NCI-H82 treated with DMSO at 0.1 percent for 48 hours (cell line): ENCODE data around the gene APOL3.
A peak's percentile ranks its signal among the peaks of the same experiment; 100 is the strongest.
"Not testable (repeated sequence)": the region's sequence is repeated elsewhere in the genome, so short reads cannot be mapped to it uniquely, and the experiment has no call there.

ENCODE experiments used
- DNase-seq: peaks from one replicate; lab custom pipeline; 2025; ENCODE audit not compliant: unreplicated experiment; lab: John Stamatoyannopoulos, UW

The APOL3 gene

DNA sequence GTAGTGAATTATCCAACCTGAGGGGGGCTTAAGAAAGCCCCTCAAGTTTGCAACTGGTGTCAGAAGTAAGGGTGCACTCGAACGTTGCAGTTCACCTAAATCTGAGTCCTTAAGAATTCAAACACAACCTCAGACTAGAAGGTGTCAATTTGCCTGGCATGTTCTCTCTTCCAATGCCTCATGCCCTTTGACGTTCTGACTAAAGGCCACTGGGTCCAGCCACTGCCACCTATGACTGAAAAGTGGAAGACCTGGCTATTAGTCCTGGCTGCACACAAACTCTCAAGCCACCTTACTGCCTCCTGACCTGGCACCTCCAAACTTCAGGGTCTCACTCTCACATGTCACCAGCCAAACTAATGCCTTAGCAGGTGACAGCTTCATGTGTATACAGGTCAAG lies 33.0 kb upstream of the APOL3 start:
- no peak for DNase-seq

DNA sequence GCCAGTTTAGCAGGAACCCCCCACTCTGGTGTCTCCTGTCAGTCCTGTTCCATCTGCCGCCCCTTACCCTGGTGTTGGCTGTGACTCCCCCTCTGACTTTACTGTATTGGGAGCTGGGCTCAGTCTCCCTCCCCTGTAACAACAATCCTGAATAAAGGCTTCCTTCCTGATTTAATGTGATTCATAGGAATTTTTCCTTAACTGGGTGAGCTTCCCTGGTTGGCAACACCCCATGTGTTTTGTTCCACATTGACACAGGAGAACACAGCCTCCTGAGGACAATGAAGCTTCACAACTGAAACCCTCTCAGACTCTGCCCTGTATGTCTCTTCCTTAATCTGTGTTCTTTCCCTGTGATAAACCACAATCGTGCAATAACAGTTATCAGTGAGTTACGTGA lies 32.6 kb upstream of the APOL3 start:
- DNase-seq = no peak

DNA sequence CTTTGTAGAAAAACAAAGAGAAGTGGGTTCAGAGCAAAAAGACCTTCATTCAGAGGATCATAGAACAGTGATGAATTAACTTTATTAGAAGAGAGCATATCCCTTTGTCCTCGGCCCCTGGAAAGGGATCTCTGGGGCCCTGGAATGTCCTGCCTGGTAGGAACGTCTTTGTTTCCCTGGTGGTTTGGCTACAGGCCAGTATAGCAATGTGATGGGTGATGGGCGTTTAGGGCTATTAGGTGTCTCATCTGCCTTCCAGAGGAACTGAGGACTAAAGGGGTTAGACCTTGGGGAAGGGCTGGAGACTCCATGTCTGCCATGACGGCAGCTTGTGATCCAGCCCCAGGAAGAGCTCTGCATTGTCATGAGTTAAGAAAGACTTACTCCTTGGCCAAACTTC lies 32.0 kb upstream of the APOL3 start:
- no peak for DNase-seq

DNA sequence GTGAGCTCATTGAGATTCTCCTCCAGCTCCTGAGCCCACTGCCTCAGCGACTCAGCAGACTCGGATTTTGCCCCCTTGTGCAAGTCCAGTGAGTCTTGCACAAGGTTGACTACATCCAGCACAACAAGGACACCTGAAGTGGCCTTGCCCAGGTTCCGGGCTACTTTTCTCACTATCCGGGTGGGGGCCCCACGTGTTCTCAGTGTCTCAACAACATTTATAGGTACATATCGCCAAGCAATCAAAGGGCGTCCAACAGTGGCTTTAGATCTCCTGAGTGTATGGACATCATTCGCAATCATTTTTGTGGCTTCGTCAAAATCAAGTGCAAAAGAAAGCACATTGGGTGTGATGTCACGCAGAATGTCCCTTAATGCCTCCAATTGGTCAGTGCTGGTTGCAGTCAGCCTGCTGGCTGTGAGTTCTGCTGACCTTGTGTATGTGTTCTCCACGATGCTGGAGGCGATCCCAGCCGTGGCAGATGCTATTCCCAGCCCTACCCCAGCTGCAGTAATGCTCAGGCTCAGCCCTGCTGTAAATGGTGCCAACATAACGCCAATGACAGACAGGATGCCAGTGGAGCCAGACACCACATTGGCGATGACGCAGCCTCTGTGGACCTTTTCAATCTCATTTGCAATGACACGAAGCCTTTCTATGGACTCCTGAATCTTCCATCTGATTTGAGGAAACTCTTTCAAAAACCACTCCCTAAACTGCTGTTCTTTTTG lies 30.7 kb upstream of the APOL3 start:
- no peak for DNase-seq

DNA sequence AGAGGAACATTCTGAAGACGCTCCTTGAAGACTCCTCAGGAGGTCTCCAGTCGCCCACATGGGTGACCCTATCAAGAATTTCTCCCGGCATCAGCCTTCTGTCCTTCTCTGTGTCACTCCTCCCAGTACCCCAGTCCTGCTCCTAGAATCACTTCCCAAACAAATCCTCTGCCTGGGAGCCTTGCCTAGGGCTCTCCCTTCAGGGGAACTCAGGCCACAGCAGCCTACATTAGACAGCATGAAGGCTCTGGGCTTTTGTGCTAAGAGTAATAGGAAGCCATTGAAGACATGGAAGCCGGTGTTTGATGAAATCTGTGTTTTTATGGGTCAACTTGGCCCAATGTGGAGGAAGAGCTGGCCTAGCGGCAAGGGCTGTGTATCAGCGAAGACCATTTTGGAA lies 27.3 kb upstream of the APOL3 start:
- DNase-seq = not testable (repeated sequence)

DNA sequence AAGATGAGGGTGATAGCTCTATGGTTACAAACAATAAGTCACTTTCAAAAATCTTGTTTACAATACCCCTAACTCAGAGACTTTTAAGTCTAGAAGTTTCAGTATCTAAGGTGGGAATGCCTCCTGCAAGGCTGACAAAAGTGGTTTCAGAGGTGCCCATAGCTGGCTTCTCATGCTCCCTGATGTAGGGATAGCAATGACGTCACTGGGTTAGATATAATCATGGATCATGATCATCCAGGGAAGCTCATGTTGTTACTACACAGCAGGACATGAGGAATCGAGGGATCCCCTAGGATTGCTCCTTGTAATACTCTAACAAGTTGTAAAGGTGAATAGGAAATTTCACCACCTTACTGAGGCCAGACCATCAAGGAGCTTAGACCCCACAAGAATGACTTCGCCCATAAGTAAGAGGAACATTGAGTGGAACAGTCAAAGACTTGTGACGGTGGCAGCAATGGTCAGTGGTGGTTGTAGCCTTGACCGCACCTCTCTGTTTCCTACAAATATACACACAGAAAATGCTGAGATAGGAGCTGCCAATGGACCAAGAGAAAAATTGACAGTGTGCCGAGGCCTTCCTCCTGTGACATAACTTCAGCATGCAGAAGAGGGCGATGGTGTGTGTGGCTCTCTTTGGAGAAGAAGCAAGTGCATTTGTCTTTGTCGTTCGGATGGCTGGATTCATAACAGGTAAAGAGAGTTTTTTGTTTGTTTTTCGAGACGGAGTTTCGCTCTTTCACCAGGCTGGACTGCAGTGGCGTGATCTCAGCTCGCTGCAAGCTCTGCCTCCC lies 25.5 kb upstream of the APOL3 start:
- no peak for DNase-seq

DNA sequence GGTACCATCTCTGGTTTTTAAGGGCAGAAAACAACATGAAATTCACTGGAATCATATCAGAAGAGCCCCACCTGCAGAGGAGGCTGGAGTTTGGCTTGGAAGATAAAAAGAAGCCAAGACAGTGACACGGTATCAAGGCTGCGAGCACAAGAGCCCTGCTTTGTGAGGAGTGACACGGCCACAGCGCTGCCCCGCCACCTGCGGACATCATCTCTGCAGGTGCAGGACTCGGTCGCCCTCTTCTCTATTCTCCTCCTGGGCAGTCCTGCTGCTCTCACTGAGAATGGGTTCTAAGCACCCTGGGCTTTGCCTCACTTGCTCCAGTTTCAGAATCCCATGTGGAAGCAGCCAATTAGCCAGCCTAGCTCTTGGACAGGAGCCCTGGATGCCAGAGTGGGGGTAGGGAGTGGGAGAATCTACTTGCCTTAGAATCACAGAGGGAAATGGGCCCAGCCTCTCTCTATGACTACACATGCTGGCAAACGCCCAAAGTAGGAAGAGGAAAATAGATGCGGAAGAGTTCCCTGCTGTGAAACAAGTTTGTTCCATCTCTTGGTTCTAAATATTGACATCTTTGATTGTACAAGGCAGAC lies 24.0 kb upstream of the APOL3 start:
- DNase-seq = no peak

DNA sequence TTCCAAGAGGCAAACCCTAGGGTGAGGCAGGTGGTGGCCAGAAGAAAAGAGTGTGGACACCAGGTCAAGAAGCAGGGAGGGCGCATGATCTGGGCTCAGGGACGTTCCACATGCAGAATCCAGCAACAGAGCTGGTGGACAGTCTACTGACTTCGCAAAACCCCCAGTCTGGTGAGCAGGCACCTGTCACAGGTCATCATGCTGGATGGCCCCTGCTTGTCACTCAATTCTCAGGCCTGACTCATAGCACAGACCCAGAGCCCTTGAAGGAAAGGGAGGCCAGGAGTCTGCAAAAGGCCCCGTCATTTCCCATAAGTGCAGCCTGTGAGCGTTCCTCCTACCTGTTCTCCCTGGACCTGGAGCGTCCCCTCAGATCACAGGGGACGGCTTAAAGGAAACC lies 22.9 kb upstream of the APOL3 start:
- no peak for DNase-seq

DNA sequence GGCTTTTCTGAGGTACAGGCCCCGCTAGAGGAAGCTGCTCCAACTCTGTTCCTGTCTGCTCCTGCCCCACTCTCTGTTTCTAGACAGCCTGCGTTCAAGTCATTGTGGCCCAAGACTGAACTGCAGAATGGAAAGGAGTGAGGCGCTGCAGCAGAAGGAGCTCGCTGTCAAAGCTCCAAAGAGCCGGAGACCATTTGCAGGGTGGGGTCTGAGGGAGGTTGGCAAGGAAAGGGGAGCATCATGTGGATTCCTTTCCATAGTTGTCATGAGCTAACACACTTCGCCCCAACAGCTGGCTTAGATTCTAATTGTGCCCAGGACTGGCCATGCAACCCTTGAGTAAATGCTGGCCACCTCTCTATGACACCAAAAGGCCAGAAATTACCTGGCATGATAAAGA lies 22.3 kb upstream of the APOL3 start:
- no peak for DNase-seq

DNA sequence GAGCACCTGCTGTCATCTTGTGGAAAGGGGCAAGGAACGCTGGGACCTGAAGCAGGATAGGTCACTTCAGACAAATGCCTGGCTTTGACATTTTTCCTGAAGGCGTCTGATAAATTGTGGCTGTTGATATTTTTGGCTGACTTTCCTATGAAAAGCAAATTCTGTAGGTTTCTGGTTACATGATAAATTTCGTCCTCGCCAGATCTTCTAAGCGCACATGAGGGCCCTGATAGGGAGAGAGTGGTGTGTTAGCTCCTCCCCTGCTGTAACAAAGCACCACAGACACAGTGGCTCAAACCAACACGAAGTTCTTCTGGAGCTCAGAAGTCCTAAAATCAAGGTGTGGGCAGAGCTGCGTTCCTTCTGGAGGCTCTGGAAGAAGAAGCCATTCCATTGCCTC lies 21.5 kb upstream of the APOL3 start:
- DNase-seq = no peak

DNA sequence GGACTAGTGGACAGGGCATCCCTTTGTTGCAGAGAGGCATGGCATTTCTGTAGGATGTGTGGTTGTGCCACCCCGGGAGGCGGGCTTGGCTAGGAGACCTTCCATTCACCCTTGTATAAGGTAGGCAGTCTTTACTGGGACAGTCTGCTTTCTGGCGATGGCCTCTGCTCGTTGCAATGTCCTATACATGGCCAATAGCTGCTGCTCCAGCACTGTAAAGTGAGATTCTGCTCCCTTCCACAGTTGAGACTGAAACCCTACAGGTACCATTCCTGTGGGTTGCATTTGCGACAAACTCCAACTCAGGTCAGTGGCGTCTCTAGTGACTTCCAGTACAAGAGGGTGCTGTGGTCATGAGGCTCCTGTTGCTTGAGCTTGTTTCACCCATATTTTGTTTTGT lies 20.4 kb upstream of the APOL3 start:
- DNase-seq = no peak

DNA sequence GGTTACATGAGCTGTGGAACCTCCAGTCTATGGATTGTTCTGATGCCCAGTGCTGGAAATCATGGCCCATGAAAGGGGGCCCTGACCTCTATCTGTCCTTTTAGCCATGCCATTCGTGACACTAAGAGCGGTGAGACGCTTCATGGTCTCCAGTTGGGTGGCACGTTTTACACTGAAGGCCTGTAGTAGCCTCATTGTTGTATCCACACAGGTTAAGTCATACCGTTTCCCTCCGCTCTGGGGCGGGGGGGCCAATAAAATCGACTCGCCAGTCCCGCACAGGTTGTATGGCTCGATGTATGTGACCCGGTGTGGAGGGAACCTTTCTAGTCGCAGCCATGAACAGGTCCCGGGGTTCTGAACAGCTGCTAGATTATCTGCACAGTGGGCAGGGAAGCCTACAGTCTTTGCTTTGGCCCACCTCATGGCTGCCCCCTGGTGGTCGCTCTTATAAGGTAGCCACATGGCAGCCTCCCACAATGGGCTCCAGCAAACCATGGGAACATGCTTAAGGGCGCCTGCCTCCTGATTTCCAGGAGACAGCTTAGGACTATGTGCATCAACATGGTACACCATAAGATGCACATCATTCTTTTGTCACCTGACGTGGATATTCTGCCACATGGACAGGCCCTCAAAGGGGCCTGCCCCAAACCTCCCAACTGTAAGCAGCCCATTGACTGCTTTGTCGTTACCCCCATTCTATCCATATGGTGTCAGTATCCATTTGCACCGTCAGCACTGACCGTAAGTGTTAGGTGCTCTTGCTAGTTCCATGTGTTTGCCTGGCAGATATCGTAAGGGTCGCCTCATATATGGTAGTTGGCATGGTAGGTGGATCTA lies 19.7 kb upstream of the APOL3 start:
- peak; percentile 32 for DNase-seq

DNA sequence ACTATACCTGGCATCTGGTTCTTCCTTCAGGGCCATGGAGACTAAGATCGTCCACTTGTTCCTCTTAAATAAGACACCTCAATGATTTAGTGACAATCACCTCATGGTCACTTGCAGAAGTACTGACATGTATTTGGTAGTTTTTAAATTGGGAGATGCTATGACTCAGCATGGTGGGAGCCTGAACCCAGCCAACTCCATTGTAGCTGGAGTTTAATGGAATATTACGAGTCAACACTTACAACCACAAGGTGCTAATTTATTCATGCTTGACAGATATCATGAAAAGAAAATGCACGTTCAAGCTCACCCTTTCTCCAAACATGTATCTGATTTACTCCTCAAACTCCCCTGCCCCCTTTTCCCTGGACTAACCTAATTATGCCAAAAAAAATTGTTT lies 16.6 kb upstream of the APOL3 start:
- DNase-seq = no peak

DNA sequence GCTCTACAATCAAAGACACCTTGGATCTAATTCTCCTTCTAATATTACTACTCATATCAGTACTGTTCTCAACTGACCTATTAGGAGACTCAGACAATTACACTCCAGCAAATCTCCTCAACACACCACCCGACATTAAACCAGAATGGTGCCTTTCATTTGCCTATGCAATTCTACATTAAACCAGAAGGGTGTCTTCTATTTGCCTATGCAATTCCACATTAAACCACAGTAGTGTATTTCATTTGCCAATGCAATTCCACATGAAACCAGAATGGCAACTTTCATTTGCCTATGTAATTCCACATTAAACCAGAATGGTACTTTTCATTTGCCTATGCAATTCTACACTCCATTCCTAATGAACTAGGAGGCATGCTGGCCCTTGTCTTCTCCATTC lies 15.3 kb upstream of the APOL3 start:
- DNase-seq = no peak

DNA sequence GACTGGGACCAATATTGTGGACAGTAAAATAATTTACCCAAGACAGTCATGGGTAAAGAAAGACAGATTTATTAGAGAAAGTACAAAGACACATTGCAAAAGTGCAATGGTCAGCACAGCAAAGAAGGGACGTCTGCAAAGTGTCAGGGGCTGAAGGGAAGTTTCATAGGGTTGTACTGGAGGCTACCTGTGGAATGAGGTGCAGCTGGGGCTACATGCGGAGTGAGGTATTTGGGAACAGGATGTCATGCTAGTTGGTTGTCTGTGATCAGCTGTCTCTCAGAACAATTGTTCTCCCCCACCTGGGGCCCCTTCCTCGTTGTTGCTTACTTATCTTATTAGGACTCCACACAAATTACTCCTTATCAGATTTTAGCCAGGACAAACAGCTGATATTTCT lies 11.4 kb upstream of the APOL3 start:
- no peak for DNase-seq

DNA sequence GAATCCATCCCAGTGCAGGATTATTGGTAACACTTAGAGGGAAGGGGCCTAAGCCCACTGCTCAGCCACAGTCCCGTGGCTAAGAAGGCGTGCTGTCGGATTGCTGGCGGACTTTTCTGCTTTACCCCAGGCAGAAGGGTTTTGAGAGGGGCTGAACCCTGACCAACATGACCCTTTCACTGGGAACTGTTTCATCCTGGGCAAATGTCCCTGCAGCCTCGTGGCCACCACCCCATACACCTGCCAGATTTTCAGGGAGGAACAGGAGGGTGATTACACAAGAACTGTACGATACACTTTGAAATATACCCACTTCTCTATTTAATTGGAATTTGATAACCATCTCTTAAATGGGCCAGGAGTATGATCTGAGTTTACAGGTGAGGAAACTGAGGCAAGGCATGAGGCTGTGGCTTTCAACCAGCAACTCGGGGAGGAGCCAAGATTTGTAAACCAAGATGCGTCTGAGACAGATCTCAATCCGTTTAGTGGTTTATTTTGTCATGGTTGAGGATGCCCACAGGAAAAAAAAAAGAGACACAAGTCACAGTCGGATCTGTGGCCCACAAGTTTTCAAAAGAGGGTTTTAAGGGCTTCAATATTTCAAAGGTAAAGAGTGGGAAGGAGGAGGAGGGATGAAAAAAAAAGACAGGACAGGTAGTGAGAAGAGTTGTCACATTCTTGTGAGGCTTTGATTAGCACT lies 6.1 kb upstream of the APOL3 start:
- no peak for DNase-seq

DNA sequence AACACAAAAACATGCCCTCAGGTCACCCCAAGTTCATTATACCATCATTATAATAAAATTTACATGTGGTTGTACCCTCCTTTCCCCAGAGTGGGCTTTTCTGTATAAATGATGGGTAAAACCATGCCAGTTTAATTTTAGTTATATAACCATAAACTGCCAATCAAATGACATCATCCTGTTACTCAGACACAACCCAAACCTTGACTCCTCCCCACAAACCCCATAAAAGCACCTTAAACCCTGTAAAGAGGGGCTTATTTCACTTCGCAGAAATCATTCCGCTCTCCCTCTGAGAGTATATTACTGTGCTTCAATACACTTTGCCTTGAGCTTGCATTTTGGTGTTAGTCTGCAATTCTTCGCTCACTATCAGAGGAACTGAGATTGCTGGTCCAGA lies 5.5 kb upstream of the APOL3 start:
- no peak for DNase-seq

DNA sequence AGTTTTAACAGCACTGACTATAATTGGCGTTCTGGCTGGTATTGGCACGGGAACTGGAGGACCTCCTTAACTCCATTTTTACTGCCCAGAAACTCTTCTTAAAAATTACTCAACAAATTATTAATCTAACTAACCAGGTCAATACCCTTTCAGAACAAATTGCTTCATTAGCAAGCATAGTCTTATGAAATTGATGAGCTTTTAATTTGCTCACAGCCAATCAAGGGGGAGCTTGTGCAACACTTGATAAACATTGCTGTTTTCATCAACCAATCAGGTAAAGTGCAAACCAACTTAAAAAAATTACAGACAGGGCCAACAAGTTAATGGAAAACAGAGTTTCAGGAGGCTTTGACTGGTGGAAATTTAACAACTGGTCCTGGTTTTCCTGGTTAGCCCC lies 4.6 kb upstream of the APOL3 start:
- DNase-seq = no peak

DNA sequence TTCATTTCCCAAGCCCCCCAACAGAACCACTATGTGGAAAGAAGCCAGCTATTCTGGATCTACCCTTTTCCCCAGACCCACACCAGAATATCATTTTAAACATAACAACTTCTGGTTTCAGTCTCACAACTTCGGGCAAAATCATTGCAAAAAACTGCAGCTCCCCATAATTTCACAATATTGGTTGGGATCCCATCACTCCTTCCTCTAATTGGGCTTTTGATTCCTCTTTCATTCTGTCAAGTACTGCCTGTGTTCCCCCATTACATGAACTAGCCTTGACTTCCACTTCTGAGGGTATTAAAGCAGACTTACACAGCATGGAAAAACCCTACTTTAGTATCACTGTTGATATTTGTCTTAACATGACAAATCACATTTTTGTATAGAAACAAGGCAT lies 4.1 kb upstream of the APOL3 start:
- DNase-seq = no peak

DNA sequence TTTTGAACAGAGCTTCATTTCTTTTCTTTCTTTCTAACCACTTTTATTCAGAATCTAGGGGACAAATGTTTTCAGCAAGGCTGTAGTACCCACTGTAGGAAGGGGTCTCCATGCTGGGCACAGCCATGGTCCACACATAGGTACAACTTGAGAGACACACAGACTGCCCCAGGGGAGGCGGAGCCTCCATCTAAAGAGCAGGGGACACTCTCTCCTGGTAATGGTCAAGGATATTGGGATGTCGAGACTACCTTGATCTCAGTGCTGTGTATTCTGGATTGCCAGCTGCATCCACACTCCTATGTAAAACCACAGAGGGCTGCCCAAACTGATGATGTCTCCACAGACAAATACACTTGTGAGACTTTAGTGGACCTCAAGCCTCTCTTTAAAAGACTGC lies 2.9 kb upstream of the APOL3 start:
- no peak for DNase-seq
